Stomach (tissue), 4 donors: ENCODE results near the gene DBR1.

Source experiments
- CTCF ChIP-seq, 7 experiments: fragments of 450-650 bp in 4 of 7; fragments of 200-600 bp in 3 of 7; sonication (generic) in 3 of 7; IDR thresholded peaks; one replicate each; pipeline ENCODE4 v1.5.1; 2016 to 2019; ENCODE audit warnings: antibody characterized with exemption in 7 of 7, control low read depth in 2 of 7, mild to moderate bottlenecking in 1 of 7
- POLR2A ChIP-seq, 4 donors: fragments of 450-650 bp; IDR thresholded peaks; one replicate each; pipeline ENCODE4 v1.6.1; 2016; ENCODE audit warnings: antibody characterized with exemption in 4 of 4, control low read depth in 2 of 4, mild to moderate bottlenecking in 1 of 4, moderate library complexity in 1 of 4

DNA sequence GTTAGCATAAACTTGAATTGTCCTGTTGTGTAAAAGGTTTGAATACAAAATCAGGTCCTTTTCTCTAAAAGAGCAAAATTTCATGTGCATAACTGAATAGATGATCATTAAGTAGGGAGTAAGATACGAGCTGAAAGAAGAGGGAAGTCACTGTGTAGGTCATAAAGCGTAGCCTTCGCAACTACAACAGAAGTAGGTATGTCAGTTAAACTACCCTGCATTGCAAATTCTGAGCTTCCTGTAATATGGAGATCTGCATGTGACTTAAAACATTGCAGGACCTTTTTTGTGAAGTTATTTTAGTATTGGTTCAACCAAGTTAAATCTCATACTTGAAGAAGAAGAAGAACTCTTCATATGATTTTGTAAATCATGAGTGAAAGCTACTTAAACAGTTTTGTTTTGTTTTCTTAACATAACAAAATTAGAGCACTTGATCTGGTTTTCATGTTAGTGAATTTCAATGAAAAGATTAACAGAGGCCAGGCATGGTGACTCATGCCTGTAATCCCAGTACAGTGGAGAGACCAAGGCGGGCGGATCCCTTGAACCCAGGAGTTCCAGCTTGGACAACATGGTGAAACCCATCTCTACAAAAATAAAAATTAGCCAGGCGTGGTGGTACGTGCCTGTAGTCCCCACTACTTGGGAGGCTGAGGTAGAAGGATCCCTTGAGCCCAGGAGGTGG, 38.8 kb upstream of the DBR1 start:
- no peak for TF ChIP-seq CTCF (IDR thresholded peaks at IDR 0.05)
- no peak for TF ChIP-seq POLR2A (IDR thresholded peaks at IDR 0.05)
